GM21737 (cell line): ENCODE results near the gene MALRD1.

ENCODE experiments used
- ATAC-seq: cut with Tn5 transposase; IDR thresholded peaks from one replicate; pipeline ENCODE4 v1.9.1; 2021; ENCODE audit warnings: mild to moderate bottlenecking, moderate library complexity; ENCODE audit not compliant: unreplicated experiment

Gene MALRD1

DNA sequence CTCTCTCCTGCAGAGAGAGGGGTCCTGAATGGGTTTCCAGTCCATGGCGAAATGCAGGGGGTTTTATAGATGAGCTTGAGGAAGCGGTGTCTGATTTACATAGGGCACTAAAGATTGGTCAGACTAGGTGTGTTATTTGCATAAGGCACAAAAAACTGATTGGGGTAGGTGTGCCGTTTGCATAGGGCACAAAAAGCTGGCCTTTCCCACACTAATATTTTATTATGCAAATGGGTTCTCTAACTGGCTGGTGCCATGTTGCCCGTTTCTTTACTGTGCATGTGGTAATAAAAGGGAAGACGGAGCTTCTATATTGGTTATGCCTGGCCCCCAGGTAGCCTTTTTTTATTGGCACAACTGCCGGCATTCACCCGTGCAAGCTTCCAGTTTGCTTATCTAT lies 50.2 kb downstream of the MALRD1 start:
- ATAC-seq, result no peak

DNA sequence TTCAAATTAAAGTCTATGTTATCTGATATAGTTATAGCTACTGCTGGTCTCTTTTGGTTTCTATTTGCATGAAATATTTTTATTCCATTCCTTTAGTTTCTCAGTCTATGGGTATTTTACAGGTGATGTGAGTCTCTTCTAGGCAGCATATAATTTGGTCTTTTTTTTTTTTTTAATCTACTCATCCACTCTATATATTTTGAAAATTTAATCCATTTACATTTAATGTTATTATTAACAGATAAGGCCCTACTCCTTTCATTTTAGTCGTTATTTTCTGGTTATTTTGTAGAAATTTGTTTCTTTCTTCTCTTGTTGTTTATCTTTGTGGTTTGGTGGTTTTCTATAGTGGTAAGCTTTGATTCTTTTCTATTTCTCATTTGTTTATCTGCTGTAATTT lies 58.8 kb downstream of the MALRD1 start:
- no peak for ATAC-seq

DNA sequence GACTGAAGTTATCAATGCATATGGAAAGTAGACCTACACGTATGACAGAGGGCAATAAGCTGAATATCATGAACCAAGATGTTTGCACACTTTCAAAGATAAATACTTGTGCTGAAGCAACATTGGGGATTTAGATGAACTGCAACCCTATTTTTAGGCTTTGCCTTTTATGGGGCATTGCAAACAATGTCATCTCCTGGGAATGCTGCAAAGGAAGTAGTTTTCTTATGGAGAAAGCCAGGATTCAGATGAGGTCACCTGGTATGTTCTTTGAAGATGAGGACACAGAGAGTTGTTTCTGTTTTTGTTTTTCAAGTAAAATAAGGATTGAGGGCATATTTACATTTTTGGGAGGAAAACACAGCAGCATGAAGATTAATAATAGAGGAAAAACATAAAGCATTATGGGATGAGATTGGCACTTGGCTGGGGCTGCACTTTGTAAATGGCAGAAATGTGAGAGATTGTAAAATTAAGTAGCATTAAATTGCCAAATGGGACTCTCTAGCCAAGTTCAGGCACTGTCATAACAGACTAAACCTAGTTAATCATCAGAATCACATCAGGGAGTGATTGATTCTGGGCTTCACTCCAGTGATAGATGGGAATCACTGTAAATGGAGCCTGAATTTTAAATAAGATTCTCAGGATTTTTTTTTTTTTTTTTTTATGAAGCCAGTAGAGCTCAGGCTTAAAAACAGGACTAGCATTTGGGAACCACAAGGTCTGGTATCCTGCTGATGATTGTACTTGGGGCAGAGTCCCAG lies 63.1 kb downstream of the MALRD1 start:
- ATAC-seq, result no peak

DNA sequence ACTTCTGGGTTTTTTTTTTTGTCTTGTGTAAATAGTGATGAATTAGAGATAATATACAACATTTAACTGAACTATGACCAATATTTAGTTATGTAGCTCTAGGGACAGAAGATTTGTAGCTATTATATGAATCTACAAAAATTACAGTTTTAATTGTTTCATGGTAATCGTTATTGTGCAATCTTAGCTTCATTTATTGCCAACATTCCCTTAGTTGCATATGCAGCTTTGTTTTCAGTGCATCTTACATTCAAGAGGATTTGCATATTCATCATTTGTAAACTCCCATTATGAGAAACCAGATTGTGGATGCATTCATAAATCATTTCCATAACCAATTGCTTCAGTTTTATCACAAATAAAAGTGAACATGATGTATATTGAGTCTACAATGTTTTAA lies 68.8 kb downstream of the MALRD1 start:
- no peak for ATAC-seq

DNA sequence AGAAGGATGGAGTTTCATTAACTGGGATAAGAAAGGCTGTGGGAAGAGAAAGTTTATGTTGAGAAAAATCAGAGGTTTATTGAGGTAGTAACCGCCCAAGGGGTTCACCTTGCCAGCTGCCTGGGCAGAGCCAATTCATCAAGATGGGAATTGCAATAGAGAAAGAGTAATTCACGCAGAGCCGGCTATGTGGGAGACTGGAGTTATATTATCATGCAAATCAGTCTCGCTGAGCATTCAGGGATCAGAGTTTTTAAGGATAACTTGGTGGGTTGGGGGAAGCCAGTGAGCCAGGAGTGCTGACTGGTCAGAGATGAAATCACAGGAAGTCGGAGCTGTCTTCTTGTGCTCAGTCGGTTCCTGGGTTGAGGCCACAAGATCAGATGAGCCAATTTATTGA lies 70.6 kb downstream of the MALRD1 start:
- no peak for ATAC-seq

DNA sequence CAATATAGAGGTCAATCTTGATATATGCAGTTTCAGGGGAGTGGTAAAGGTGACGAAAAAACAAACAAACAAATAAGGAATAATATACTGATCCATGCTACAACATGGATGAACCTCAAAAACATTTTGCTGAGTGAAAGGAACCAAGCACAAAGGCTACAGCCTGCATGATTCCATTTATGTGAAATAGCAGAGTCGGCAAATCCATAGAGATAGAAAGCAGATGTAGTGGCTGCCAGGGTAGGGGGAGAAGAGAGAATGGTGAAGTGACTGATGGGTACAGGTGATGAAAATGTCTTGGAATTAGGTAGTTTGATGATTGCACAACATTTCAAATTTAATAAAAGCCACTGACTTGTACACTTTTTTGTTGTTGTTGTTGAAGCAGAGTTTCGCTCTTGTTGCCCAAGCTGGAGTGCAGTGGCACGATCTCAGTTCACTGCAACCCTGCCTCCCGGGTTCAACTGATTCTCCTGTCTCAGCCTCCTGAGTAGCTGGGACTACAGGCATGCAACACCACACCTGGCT lies 71.8 kb downstream of the MALRD1 start:
- ATAC-seq, result no peak

DNA sequence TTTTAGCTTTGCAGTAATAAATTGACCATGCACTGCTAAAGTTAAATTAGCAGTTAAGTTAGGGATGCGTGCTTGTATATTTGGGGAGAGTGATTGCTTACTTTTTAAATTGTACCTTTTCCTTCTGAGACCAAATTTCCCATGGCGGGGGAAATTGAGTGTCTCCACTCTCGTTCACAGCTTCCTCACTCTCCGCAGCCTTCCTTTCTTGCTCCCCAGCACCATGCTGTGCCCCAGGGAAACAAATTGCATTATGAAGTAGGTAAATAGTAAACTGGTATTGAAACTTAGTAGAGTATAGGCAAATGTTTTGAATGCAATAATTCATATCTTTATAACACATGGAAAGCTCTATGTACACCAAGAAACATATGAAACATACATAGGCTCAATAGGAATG lies 85.4 kb downstream of the MALRD1 start:
- ATAC-seq, result no peak

DNA sequence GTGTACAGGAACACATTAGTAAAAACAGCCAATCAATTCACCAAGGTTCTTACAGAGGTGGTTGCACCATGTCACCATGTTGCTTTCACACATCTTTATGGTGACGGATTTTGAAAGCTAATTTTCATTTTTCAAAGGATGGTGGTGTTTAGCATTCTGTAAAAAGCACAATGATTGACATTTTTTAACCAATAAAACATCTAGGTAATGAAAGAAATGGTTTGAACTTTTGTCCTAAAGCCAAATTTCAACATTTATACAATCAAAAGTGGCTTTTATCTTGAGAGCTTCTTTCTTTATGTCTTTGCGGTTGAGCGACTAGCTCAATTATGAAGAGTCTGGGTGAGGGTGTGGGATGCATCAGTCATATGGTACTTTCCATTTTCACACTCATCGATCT lies 94.4 kb downstream of the MALRD1 start:
- ATAC-seq, result no peak

DNA sequence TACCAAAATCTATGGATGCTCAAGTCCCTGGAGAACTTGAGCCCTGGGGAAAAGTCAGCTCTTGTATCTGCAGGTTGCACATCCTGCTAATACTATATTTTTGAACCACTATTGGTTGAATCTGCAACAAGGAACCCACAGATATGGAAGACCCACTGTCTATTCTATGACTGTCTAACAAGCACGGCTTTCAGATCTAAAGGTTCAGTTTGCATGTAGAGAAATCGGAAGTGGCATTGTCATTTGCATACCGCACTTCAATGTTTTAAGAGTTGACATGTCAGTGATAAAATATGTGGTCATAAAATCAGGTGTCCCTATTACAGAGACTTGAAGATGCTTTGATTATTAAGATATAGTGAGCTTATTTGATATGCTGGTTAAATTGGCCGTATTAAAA lies 95.6 kb downstream of the MALRD1 start:
- ATAC-seq, result no peak

DNA sequence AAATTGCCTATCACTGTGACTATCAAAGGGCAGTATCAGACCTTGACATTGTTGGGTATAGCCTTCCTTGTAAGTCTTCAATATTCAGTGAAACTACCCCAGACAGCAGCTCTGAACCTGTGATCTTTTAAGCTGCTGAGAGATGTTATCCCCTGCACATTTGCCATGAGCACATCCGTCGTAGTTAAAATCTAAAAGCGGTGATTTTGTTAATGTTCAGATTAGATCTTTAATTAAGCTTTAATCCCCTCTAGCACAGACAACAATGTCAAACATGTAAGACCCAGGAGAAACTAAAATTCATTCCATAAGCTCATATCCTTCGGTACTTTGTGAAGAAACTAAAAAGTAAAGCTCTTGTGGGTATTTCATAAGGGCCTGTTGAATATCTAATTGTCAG lies 105.8 kb downstream of the MALRD1 start:
- ATAC-seq, result no peak

DNA sequence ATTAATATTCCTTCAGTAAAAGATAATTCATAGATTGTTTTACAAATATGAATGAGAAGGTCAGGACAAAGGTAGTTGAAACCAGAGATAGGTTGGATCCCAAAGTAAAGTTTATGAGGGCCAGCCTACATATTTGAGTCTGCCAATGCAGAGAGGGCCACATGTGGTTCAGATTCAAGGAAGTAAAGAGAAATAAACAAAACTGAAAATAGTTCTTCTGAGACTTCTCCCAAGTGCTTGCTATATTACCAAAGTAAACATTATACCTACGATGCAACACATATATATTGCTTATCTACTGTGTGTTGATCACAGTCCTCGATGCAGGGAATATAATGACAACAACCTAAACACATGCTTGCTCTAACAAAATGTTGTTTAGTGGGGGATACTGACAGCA lies 109.8 kb downstream of the MALRD1 start:
- no peak for ATAC-seq

DNA sequence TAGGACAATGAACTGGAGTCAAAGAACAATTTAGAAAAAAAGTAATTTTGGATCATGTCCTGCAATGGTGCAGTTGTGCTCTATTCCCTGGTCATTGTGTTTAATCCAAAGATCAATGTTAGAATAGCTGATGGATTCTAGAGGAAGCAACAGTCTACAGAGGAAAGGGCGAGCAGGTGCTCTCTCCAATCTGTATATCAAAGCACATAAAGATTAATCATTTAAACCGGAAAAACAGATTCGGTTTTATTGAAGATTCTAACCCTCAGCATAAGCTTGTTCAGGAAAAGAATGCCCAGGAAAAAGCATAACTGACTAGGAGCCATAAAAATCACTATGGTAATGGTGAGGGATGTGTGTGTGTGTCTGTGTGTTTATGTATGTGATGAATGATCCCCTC lies 110.3 kb downstream of the MALRD1 start:
- ATAC-seq, result no peak

DNA sequence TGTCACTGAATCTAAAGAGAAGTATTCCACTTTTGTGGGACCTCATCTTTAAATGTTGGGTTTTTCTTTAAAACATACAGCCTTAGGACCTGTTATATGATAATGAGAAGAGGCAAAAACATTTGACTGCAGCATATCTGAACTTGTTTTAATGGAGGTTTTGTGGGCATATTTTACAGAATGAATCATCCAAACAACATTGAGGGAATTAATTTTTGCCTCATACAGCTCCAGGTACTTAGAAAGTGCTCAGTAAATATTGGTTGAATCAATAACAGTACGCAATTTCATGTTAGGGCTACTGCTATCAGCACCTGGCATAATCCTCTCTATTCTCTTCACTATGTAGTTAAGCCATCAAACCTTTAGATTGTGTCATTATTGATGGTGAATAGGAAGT lies 115.9 kb downstream of the MALRD1 start:
- ATAC-seq, result no peak

DNA sequence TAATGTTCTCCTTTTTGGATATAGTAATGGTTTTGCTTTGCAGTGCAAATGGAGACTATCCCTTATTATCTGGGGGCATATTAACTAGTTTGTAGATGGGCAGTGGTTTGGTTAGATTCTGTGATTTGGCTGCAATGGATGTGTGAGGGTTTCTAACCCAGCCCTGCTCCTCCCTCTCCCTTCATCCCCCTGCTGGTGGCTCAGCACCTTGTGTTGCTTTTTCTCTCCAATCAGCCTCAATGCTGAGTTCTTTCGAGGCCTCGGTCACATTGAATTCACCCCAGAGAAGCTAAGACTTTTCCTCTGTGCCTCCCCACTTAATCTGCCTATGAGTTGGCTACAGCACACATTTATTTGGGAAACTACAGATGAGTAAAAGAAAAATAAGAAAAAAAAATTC lies 120.0 kb downstream of the MALRD1 start:
- ATAC-seq, result no peak

DNA sequence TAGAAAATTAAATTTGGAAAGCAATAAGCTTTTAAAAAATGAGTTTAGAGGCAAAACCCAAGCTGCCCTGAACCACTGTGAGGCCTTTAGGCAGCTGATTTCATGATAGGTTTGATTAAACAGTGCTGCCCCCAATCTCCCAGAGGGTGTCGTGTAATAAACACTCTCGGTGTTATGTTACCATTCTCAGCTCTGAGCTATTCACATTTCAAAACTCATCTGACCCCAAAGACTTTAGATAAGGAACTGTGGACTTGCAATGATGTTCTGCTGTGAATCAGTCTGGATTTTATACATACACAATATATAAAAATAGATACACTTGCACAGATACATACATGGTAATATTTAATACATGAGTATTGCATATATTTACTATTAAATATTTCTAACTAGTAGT lies 120.4 kb downstream of the MALRD1 start:
- no peak for ATAC-seq

DNA sequence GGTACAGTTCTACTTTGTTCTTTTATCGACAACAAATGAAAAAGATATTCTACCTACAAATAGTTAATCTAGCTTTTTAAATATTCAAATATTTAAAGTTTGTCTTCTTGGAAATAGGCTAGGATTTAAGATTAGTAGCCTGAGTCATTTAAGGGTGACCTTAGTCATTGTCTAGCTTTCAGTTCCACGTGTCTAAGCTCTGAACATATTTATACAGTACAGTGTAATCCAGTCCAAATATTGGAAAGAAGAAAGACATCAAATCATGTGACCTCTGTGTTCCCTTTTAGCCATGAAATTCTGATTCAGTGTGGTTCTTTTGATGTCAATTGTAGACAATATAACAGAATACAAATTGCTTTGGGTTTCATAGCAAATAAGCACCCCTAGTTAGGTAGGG lies 121.1 kb downstream of the MALRD1 start:
- no peak for ATAC-seq

DNA sequence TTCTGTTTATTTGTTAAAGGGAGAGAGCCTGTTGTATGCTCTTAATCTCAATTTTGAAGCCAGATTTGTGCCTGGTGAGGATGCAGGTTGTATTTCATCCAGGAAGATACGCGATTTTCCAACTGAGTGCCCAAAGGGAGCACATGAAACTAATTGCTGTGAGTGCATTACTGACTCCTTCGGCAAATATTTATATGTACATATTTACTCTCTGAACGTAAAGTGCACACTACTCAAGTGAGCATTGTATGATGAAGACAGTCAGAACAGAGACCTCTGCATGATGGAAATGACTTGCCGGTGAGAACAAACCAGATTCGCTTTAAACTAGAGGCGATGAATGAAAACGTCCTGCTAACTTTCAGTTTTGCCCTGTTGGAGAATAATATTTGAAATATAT lies 130.1 kb downstream of the MALRD1 start:
- no peak for ATAC-seq

DNA sequence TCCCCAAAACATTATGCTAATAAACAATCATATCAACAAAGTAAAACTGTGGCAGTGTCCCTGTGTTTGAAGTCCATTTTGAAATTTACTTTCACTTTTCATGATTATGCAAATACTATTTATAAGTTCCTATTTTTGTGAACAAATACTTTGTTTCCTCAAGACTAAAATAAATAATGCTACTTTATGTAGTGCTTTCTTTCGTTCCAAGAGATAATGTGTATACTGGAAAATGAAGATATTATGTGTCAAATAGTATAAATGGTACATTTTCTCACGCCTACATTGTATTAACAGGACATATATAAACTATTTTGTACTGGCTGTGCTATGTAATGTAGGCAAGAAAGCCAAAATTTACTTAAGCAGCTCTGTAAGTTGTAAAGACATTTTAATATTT lies 136.3 kb downstream of the MALRD1 start:
- ATAC-seq, result no peak

DNA sequence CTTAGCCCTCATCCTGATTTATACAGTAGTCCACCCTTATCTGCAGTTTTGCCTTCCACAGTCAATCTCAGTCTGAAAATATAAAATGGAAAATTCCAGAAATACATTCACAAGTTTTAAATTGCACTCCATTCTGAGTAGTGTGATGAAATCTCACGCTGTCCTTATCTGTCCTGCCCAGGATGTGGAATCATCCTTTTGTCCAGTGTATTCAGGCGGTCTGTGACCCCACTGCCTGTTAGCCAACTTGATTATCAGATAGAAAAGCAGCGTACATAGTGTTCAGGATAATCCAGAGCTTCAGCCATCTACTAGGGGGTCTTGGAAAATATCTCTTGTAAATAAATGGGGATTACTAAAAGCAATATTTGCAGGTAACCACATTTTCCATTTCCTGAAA lies 146.3 kb downstream of the MALRD1 start:
- no peak for ATAC-seq

DNA sequence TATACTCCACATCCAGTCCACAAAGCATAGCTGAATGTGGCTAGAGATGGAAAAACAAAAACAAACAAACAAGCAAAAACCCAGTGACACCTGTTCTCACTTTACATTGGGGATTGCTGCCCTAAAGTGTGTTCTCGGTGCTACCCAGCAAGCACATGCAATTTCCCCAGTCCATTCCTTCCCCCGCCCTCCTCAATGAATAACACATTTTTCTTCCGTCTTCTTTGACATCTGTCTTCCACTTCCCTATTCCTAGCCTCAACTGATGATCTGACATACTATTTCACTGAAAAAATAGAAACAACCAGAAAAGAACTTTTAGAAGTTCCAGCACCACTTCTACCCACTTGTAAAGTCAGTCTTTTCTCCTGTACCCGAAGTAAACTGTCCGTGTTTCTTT lies 147.1 kb downstream of the MALRD1 start:
- ATAC-seq, result no peak

DNA sequence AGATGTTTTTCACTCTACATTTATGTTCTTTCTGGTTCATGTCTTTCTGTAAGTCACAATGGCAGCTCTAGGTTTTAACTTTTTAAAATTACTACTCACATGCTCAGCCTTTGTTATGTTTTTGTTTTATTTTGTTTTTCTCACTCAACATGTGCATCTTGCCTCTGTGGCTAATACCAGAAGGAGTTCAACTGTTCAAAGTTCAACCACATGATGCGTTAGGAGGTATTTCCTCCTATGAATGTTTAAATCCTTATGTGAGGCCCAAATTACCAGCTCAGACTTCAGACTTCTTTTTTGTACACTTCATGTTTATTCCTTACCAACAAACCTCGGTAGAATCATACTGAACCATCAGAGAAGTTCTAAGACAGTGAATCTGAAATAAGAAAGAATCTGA lies 151.6 kb downstream of the MALRD1 start:
- ATAC-seq, result no peak

DNA sequence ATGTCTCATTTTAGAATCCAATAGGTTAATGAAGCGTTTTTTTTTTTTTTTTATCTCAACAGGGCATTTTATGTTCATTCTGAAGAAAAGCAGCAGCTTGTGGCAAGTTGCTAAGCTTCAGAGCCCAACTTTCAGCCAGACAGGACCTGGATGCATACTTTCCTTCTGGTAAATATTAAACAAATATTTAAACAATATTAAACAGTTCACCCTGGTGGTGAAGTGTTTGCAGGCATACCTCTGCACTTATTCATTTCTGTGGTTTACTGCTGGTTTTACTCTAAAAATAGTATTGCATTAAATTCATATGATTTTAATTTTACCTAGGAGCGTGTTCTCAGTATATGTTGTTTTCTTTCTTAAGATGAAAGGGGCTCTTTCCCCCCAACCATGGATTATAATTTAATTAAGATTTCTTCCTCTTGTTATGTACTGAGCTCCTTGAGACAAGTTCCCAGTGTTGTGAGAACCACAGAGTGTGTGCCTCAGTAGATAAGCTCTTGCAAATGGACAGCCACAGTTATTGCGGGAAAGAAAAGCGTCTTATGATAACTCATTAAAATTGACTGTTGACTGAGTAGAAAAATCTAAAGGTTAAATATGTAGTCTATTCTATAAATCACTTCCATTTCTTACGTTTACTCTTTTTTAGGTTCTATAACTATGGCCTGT lies 155.8 kb downstream of the MALRD1 start:
- ATAC-seq, result no peak

DNA sequence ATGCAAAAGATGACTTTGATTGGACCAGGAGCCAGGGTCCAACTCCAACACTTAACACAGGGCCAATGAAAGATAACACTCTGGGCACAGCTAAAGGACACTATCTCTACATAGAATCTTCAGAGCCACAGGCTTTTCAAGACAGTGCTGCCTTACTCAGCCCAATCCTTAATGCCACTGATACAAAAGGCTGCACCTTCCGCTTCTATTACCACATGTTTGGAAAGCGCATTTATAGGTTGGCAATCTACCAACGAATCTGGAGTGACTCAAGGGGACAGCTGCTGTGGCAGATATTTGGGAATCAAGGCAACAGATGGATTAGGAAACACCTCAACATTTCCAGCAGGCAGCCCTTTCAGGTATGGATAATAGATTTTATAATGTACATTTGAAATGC lies 160.7 kb downstream of the MALRD1 start:
- ATAC-seq, result no peak
